Stimulated activated CD4-positive, alpha-beta T cell treated with anti-CD3 and anti-CD28 coated beads, Interleukin-4, amount 100 ng/mL, for 48 hours (primary cell): Measurements from ENCODE around the gene MCHR1.
"Not testable (repeated sequence)": the region's sequence is repeated elsewhere in the genome, so short reads cannot be mapped to it uniquely, and the experiment has no call there.

ENCODE experiments used
- DNase-seq, 2 donors: peaks; one replicate each; pipeline ENCODE4 v3.0.0-alpha.2; 2020; ENCODE audit warnings: low read depth in 2 of 2

The MCHR1 gene

GRCh38 chr22:40690370-40690769 lies 11.1 kb downstream of the MCHR1 start:
- no peak for DNase-seq

GRCh38 chr22:40691532-40691931 lies 12.2 kb downstream of the MCHR1 start:
- no peak for DNase-seq

GRCh38 chr22:40694411-40694810 lies 15.1 kb downstream of the MCHR1 start:
- no peak for DNase-seq

GRCh38 chr22:40701274-40701673 lies 22.0 kb downstream of the MCHR1 start:
- DNase-seq = no peak

GRCh38 chr22:40703174-40703573 lies 23.9 kb downstream of the MCHR1 start:
- no peak for DNase-seq

- DNase-seq = no peak
These were observed 24.5 kb downstream of the MCHR1 start for GRCh38 chr22:40703736-40704135.

GRCh38 chr22:40705918-40706682 lies 26.8 kb downstream of the MCHR1 start:
- DNase-seq = no peak

GRCh38 chr22:40707154-40707553 lies 27.9 kb downstream of the MCHR1 start:
- no peak for DNase-seq

- DNase-seq = no peak
These were observed 28.9 kb downstream of the MCHR1 start for GRCh38 chr22:40708177-40708576.

GRCh38 chr22:40709752-40710413 lies 30.6 kb downstream of the MCHR1 start:
- DNase-seq = no peak

- no peak for DNase-seq
These were observed 33.0 kb downstream of the MCHR1 start for GRCh38 chr22:40712311-40712710.

- DNase-seq = no peak
These were observed 35.4 kb downstream of the MCHR1 start for GRCh38 chr22:40714499-40715337.

- no peak for DNase-seq
These were observed 36.8 kb downstream of the MCHR1 start for GRCh38 chr22:40716116-40716515.

- not testable (repeated sequence) for DNase-seq
These were observed 38.4 kb downstream of the MCHR1 start for GRCh38 chr22:40717657-40718056.

- DNase-seq = no peak
These were observed 39.2 kb downstream of the MCHR1 start for GRCh38 chr22:40718250-40719204.

GRCh38 chr22:40719599-40719998 lies 40.3 kb downstream of the MCHR1 start:
- no peak for DNase-seq

- not testable (repeated sequence) for DNase-seq
These were observed 40.9 kb downstream of the MCHR1 start for GRCh38 chr22:40720156-40720537.

GRCh38 chr22:40720538-40721256 lies 41.4 kb downstream of the MCHR1 start:
- no peak for DNase-seq

- DNase-seq = no peak
These were observed 42.0 kb downstream of the MCHR1 start for GRCh38 chr22:40721266-40721665.

GRCh38 chr22:40723396-40723933 lies 44.2 kb downstream of the MCHR1 start:
- DNase-seq = no peak
